Measurements from ENCODE around the gene INTS2.

DNA sequence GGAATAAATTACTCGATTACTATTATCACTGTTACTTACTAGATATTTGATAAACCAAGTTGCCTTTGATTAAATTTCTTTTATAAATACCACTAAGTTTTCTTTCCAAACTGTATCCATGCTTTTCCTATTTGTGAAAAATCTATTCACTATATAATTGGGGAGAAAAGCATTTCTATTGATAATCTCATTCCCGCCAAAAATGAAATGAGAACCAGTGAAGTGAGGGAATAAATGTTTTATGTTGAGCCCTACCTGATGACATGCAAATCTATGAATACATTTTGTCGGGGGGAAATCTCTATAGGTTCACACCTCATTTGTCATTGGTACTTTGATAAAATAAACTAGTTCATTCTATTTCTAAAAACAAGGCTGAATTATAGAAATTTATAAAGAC is 80.1 kb downstream of the INTS2 start:
- no peak for TF ChIP-seq TAF1 (IDR thresholded peaks at IDR 0.05; ENCODE audit: low read depth)
- TF ChIP-seq, protein P1, sequence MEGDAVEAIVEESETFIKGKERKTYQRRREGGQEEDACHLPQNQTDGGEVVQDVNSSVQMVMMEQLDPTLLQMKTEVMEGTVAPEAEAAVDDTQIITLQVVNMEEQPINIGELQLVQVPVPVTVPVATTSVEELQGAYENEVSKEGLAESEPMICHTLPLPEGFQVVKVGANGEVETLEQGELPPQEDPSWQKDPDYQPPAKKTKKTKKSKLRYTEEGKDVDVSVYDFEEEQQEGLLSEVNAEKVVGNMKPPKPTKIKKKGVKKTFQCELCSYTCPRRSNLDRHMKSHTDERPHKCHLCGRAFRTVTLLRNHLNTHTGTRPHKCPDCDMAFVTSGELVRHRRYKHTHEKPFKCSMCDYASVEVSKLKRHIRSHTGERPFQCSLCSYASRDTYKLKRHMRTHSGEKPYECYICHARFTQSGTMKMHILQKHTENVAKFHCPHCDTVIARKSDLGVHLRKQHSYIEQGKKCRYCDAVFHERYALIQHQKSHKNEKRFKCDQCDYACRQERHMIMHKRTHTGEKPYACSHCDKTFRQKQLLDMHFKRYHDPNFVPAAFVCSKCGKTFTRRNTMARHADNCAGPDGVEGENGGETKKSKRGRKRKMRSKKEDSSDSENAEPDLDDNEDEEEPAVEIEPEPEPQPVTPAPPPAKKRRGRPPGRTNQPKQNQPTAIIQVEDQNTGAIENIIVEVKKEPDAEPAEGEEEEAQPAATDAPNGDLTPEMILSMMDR (IDR thresholded peaks at IDR 0.05; ENCODE audit: poor library complexity, severe bottlenecking): no peak
- TF ChIP-seq EZH2 (IDR thresholded peaks at IDR 0.05; ENCODE audit: borderline replicate concordance, insufficient read depth, low read length, poor library complexity, severe bottlenecking): no peak
- TF ChIP-seq POLR2AphosphoS5 (IDR thresholded peaks at IDR 0.05): no peak
- TF ChIP-seq EP300 (conservative IDR thresholded peaks at IDR 0.05; ENCODE audit: poor library complexity, severe bottlenecking): no peak
- no peak for TF ChIP-seq MXI1 (conservative IDR thresholded peaks at IDR 0.05; ENCODE audit: poor library complexity, severe bottlenecking)
- TF ChIP-seq SMC3 (conservative IDR thresholded peaks at IDR 0.05; ENCODE audit: poor library complexity): no peak
- TF ChIP-seq RAD21 (conservative IDR thresholded peaks at IDR 0.05): no peak
